Measurements from ENCODE around the gene RAB7B.

The RAB7B gene

GRCh38 chr1:205972491-205973168, 30.6 kb downstream of the RAB7B start:
- no peak for DNase-seq

GRCh38 chr1:205972081-205972480, 31.1 kb downstream of the RAB7B start:
- DNase-seq = no peak

- no peak for DNase-seq
These were observed 32.1 kb downstream of the RAB7B start for GRCh38 chr1:205971082-205971481.

- DNase-seq = no peak
These were observed 32.7 kb downstream of the RAB7B start for GRCh38 chr1:205970486-205970885.

DNA sequence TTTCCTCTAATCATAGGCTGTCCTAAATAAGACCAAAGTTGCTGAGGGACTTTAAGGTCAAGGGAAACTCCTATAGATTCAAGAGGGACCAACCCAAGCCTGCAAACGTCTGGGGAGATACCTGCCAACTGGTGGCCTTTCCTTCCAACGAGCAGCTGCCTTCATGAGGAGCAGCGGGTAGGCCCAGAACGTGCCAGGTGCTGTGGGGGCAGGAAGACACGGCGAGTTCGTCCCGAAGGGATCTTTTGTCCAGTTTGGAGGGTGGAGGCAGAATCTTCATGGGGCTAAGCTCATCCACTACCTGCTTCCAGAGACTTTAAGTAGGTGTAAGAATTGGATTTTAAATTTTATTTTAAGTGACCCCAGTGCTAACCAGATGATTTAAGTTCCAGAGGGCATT, 34.0 kb downstream of the RAB7B start:
- DNase-seq = no peak

- no peak for DNase-seq
These were observed 35.5 kb downstream of the RAB7B start for GRCh38 chr1:205967554-205968335.

DNA sequence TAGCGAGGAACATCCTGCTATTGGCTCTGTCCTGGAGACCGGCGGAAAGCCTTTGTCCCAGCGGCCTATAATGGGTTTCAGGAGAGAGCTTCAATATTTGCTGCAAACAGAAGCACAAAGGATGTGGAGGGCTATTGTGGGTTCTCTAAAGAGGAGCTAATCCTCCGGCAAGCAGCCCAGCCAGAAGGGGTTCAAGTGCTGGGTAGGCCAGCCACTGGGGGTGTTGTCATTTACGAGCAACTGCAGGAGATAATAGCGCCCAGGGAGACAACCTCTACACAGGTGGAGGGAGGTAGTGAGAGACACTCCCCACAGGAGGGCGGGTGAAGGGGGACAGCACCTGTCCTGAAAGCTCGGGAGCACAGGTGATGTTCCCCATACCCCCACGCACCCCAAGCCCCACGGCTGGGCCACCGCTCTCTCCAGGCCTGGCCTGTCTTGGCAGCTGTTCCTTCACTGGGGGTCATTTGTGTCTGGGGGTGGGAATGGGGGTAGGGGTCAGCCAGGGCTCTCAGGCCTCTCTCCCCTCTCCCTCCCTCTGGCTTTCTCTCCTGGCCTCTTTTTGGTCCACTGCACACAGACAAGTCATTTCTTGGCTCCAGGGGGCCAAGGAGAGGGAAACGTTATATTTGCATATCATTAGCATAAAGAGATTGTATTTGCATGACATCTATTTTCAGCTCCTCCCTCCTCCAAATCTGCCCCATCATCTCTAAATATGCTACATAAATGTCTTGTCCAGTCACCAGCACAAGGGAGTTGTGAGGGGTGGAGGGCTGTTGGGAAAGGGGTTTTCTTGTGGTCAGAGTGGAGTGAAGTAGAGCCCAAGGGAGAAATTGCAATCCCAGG, 37.9 kb downstream of the RAB7B start:
- no peak for DNase-seq

- no peak for DNase-seq
These were observed 39.6 kb downstream of the RAB7B start for GRCh38 chr1:205963352-205964155.

DNA sequence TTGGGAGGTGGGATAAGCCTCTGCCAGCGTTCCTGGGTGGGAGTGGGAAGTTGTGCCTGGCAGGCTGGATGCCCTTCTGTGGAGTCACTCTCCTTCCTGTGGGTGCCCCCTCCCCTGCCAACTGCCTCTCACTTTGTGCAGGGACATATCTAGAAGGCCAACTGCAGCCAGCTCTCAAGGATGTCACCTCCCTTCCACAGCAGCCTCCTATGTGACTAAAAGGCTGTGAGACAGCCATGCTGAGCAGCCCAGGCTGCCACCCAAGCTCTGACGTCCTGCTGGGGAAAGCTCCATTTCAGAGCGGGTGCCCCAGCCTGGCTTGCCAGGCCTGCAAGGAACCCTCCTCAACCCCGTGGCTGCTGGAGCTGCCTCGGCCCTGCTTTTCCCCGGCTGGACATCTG, 40.4 kb downstream of the RAB7B start:
- no peak for DNase-seq

- DNase-seq = no peak
These were observed 41.0 kb downstream of the RAB7B start for GRCh38 chr1:205961991-205962820.

DNA sequence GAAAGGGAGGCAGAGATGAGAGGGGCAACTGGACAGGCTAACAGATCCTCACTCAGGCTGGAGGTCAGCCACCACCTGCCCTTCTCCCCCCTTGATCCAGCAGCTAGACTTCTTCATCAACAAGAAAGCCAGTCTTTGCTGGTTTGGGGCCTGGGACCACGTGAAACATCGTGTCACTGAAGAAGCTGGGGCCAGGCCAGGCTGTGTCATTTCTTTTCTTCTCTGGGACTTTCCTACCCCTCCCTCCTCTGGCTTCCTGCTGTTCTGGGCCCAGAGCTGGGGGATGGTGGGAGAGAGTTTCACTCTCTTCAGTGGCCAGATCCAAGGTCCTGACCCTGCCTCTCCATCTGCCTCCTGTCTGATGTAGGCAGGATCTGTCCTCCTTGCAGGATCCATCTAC, 41.8 kb downstream of the RAB7B start:
- DNase-seq = no peak

DNA sequence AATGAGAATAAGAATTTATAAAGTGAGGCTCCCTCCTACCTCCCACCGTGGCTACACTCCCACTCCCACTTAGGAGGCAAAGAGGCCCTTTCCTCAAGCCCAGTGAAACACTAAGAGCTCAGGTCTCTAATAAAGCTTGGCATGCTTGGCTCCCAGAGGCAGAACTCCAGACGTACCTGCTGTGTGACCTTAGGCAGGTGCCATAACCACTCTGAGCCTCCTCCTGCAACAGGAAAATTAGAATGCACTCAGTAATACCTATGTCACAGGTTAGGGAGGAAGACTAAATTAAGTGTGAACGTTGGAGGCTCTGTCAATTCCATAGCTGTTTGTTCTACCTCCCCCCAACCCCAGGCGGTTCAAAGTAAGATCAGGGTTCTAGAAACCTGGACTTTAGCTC, 43.4 kb downstream of the RAB7B start:
- DNase-seq = no peak

GRCh38 chr1:205955499-205955898, 47.7 kb downstream of the RAB7B start:
- DNase-seq = no peak

DNA sequence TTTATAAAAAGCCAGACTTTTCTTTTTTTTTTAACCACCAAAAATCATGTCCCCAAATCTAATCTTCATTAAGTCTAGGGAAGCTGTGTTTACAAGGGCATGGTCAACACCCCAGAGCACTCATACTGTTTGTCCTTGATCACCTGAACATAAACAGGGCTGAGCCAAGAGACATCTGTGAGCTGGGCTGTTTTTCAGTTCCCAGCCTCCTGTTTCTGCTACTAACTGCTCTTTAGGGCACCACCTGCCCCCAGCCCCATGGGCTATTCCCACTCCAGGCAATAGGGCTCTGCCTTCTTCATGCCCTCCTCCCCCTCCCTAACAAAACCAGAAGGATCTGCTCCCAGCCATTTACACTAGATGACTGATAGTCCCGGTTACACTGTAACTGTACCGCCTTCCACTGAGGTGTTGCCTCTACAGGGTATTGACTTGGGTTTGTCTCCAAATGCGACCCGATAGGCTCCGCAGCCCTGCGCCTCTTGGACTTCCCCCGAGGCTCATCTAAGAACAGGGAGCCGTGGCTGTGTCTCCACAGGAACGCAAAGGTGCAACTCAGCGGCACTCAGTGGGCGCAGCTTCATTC, 48.3 kb downstream of the RAB7B start:
- DNase-seq = no peak

GRCh38 chr1:205951746-205952145, 51.4 kb downstream of the RAB7B start:
- no peak for DNase-seq

GRCh38 chr1:205950826-205951549, 52.2 kb downstream of the RAB7B start:
- DNase-seq = no peak

DNA sequence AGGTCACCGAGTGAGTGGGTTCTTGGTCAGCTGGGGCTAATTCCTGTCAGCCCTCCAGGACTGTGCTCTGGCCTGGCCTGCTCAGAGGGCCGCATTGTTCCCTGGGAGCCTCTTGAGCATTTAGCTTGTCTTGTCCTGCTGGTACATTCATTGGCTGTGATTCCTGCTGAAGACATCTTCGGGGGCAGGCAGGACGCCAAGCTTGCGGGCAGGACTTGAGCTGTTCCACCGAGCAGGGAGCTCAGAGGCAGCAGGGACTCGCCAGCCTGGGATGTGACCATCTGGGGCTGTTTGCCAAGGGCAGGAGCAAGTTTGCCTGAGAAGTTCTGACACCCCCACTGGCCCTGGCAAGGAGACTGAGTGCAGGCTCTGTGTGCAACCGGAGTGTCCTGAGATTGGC, 52.9 kb downstream of the RAB7B start:
- DNase-seq = no peak

DNA sequence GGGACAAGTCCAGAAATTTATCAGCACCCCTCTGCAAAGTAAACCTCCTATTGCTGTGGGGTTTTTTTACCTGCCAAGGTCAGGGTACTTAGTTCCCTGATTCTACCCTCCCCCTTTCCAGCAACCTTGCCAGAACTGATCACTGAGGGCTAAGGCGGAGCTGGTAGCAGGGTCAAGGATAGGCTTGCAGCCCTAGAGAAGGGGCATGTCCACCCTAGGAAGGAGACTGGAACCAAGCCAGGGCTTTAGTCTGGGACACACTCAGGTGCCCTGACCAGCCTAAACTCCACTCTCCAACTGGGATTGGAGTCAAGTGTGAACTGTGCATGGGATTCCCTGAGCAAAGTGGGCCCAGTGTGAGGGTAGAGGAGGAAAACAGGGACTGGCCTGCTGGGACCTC, 53.4 kb downstream of the RAB7B start:
- no peak for DNase-seq

GRCh38 chr1:205948886-205949285, 54.3 kb downstream of the RAB7B start:
- DNase-seq = no peak

GRCh38 chr1:205948039-205948438, 55.2 kb downstream of the RAB7B start:
- no peak for DNase-seq

- DNase-seq = no peak
These were observed 56.2 kb downstream of the RAB7B start for GRCh38 chr1:205947024-205947423.

Data from activated gamma-delta T cell treated with Interleukin-2 at 50 U/mL for 16 hours (primary cell).